ENCODE results near the gene NDUFA6. TPM values are rescaled to one million over a fixed set of nuclear protein-coding genes. Genes with fewer than 3 reads are reported as not detected.

The NDUFA6 gene
- total and polyA plus RNA-seq, 2 donors from 2014 or later, result 69.0 to 317 TPM

GRCh38 chr22:42074846-42075676, 15.5 kb downstream of the NDUFA6 start:
- Histone ChIP-seq H3K27ac (ENCODE audit: low read depth in 2 of 2, low read length in 2 of 2) (peak overlapping the region in 1 of 2 donors; percentile 83), H3K36me3 (ENCODE audit: control insufficient read depth in 2 of 3, insufficient read depth in 3 of 3, low read length in 3 of 3) (no peaks in the 10 kb centered on the region), H3K9me3 (ENCODE audit: control insufficient read depth in 2 of 3, insufficient read depth in 1 of 3, low read length in 3 of 3) (no peaks in the 10 kb centered on the region), H3K27me3 (ENCODE audit: control insufficient read depth, insufficient read depth, low read length) (no peaks in the 10 kb centered on the region), H3K4me3 (ENCODE audit: low read length in 3 of 3) (peak overlapping the region in 1 of 3 donors; percentile 62), H3K4me1 (ENCODE audit: control insufficient read depth in 2 of 3, insufficient read depth in 2 of 3, low read depth in 1 of 3, low read length in 3 of 3) (peaks cover 3 to 24% (median 16%) of the 10 kb centered on the region in 3 donors), H3K9ac (ENCODE audit: low read length in 3 of 3) (peak overlapping the region in 2 of 3 donors; percentile 11 to 63)
- no peak for FAIRE-seq
- intact Hi-C loops (cut with DNase I), result no loop called here
- TF ChIP-seq CTCF (IDR thresholded peaks at IDR 0.05; ENCODE audit: borderline replicate concordance, extremely low read depth, insufficient read depth), result no peak
- peak in 1 of 5 donors; percentile 56 for DNase-seq

DNA sequence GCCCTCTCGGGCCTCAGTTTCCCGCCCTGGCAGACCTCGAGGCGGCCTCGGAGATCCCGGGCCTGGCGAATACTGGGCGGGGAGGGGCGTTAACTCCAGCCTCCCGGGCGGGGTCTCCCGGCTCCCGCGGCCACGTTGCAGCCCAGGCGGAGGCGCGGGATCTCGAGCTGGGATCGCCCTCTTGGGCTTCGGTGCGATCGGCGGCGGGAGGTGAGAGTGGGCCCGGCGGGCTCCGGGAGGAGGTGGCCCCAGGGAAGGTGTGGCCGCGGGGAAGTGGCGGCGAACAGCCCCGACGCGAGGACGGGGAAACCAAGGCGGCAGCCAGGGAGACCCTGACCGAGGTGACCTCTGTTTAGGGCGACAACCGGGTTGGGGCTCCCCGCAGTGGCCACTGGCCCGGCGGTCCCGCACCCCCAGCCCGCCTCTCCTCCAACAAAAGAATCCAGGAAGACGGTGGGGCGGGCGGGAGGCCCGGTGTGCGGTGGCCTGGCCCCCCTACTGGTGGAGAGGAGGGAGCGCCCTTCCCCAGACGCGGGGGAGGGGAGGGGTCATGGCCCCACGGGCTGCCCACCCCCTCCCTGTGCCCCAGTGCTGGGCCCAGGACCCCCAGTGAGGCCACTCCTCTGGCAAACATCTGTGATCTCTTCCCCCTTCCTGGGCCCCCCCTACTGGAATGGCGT, 16.3 kb downstream of the NDUFA6 start, which contains the start of gene PHETA2:
Gene PHETA2 (plus strand): TSS at position 117 of the 680 bp plus-strand sequence. CDS start 3,046 bp downstream, outside the sequence.
- DNase-seq (peak; percentile 52 to 90 (median 78)), FAIRE-seq (no peak)
- no peak for TF ChIP-seq CTCF (IDR thresholded peaks at IDR 0.05; ENCODE audit: borderline replicate concordance, extremely low read depth, insufficient read depth)
- Histone ChIP-seq H3K4me1 (ENCODE audit: control insufficient read depth in 2 of 3, insufficient read depth in 2 of 3, low read depth in 1 of 3, low read length in 3 of 3) (peaks cover 3 to 28% (median 20%) of the 10 kb centered on the region in 3 donors), H3K27me3 (ENCODE audit: control insufficient read depth, insufficient read depth, low read length) (no peaks in the 10 kb centered on the region), H3K9ac (ENCODE audit: low read length in 3 of 3) (peak within 1 kb of the TSS; percentile 11 to 84 (median 63)), H3K36me3 (ENCODE audit: control insufficient read depth in 2 of 3, insufficient read depth in 3 of 3, low read length in 3 of 3) (no peaks in the 10 kb centered on the region), H3K27ac (ENCODE audit: low read depth in 2 of 2, low read length in 2 of 2) (peak within 1 kb of the TSS; percentile 64 to 83), H3K9me3 (ENCODE audit: control insufficient read depth in 2 of 3, insufficient read depth in 1 of 3, low read length in 3 of 3) (no peaks in the 10 kb centered on the region), H3K4me3 (ENCODE audit: low read length in 3 of 3) (peak within 1 kb of the TSS; percentile 31 to 62 (median 55))
- intact Hi-C loops (cut with DNase I), result no loop called here

- H3K27me3 ChIP-seq (ENCODE audit: control insufficient read depth, insufficient read depth, low read length), result no peaks in the 10 kb centered on the region
- H3K36me3 ChIP-seq (ENCODE audit: control insufficient read depth in 2 of 3, insufficient read depth in 3 of 3, low read length in 3 of 3), result no peaks in the 10 kb centered on the region
- intact Hi-C loops (cut with DNase I), result no loop called here
- peaks cover 3 to 22% (median 16%) of the 10 kb centered on the region in 3 donors for H3K4me1 ChIP-seq (ENCODE audit: control insufficient read depth in 2 of 3, insufficient read depth in 2 of 3, low read depth in 1 of 3, low read length in 3 of 3)
- H3K27ac ChIP-seq (ENCODE audit: low read depth in 2 of 2, low read length in 2 of 2), result no peak overlapping the region
- H3K9me3 ChIP-seq (ENCODE audit: control insufficient read depth in 2 of 3, insufficient read depth in 1 of 3, low read length in 3 of 3), result no peaks in the 10 kb centered on the region
- no peak for FAIRE-seq
- DNase-seq, result peak in 1 of 5 donors; percentile 55
- H3K4me3 ChIP-seq (ENCODE audit: low read length in 3 of 3), result peak overlapping the region in 1 of 3 donors; percentile 62
- no peak for TF ChIP-seq CTCF (IDR thresholded peaks at IDR 0.05; ENCODE audit: borderline replicate concordance, extremely low read depth, insufficient read depth)
- H3K9ac ChIP-seq (ENCODE audit: low read length in 3 of 3), result peak overlapping the region in 2 of 3 donors; percentile 63 to 84
Measured at GRCh38 chr22:42073621-42074041, 16.9 kb downstream of the NDUFA6 start.

All from kidney (tissue), 14 donors.